ENCODE results near the gene TMEM217. TPM values are rescaled to one million over a fixed set of nuclear protein-coding genes. Genes with fewer than 3 reads are reported as not detected.
A peak's percentile ranks its signal among the peaks of the same experiment; 100 is the strongest.

The TMEM217 gene
- total and polyA plus RNA-seq, 2 of the 4 experiments (the other 2 are of a cell fraction): 1.4 to 3.5 TPM

DNA sequence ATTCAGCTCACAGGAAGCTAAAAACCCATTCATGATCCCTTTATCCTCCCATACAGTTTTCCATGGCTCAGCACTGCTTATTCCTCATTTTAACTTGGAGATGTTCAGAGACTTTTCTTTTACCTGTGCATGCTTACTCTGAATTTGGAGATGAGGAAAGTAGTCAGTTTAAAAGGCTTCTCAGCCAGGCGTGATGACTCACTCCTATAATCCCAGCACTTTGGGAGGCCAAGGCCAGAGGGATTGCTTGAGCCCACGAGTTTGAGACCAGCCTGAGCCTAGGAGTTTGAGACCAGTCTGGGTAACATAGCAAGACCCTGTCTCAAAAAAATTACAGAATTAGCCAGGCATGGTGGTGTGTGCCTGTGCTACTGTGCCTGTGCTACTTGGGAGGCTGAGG, 30.3 kb upstream of the TMEM217 start:
- Histone ChIP-seq H3K56ac (ENCODE audit: extremely low read depth, insufficient read depth, low read length) (no peak overlapping the region), H2BK5ac (ENCODE audit: low read depth, low read length, poor library complexity, severe bottlenecking) (no peak overlapping the region), H4K20me1 (ENCODE audit: insufficient read depth, low read length) (no peaks in the 10 kb centered on the region; the same call in 1 of the 2 replicates), H3K4ac (ENCODE audit: low read depth, low read length) (no peak overlapping the region), H3K18ac (ENCODE audit: low read depth, low read length) (no peak overlapping the region), H3K27me3 (ENCODE audit: control insufficient read depth, insufficient read depth, low read length) (no peaks in the 10 kb centered on the region), H3K4me2 (ENCODE audit: low read depth, low read length) (no peak overlapping the region), H4K8ac (ENCODE audit: low read depth in 2 of 2, low read length in 2 of 2) (no peak overlapping the region), H2AK9ac (replicated peaks; ENCODE audit: low read depth, low read length, poor library complexity) (no peak overlapping the region), H3K27ac (ENCODE audit: insufficient read depth, low read length) (no peak overlapping the region), H3K79me1 (ENCODE audit: low read depth in 1 of 2, low read length in 2 of 2) (peaks cover 4 to 6% of the 10 kb centered on the region in 2 experiments; a peak in 2 of 4 replicates), H3K9ac (ENCODE audit: low read depth, low read length) (no peak overlapping the region), H2AFZ (replicated peaks; ENCODE audit: low read length, poor library complexity) (no peak overlapping the region), H3K4me1 (ENCODE audit: control insufficient read depth, insufficient read depth, low read length) (peaks cover 5% of the 10 kb centered on the region), H4K5ac (ENCODE audit: low read depth, low read length) (no peak overlapping the region), H3K4me3 (ENCODE audit: insufficient read depth, low read depth, low read length) (no peak overlapping the region), H2AK5ac (ENCODE audit: low read depth, low read length) (no peak overlapping the region), H3K9me3 (ENCODE audit: control insufficient read depth, insufficient read depth, low read length) (no peaks in the 10 kb centered on the region), H3K14ac (replicated peaks; ENCODE audit: low read depth, low read length) (no peak overlapping the region), H4K91ac (ENCODE audit: insufficient read depth, low read depth, low read length) (no peak overlapping the region), H2BK120ac (ENCODE audit: low read depth, low read length) (no peak overlapping the region), H2BK20ac (ENCODE audit: low read depth, low read length) (no peak overlapping the region), H3K23ac (ENCODE audit: low read depth, low read length) (no peak overlapping the region), H3K36me3 (ENCODE audit: control insufficient read depth, insufficient read depth, low read length) (peaks cover 48% of the 10 kb centered on the region), H2BK15ac (ENCODE audit: low read depth, low read length) (no peak overlapping the region), H3K9me1 (ENCODE audit: insufficient read depth, low read length) (peaks cover 6% of the 10 kb centered on the region; the same call in 1 of the 2 replicates)
- dilution Hi-C loops (cut with HindIII; ENCODE audit: low sequenced_read_pairs, unreplicated experiment) (no loop called here), intact Hi-C loops (cut with micrococcal nuclease) (no loop called here), in situ Hi-C loops (cut with MboI; ENCODE audit: low sequenced_read_pairs) (no loop called here)
- 0 out of 2 replicates have a peak, but pooled peaks have one; percentile 27 for ATAC-seq (ENCODE audit: low read depth)
- DNase-seq: peak; percentile 12
- BruUV-seq (replicated peaks): no TSS peak
- WGBS, 2 experiments (ENCODE audit: extremely low coverage in 2 of 2, insufficient read length in 1 of 2): no CpG with 5 or more reads among the region's 2 CpGs
- CTCF ChIA-PET: no interaction called here
- POLR2A ChIA-PET (ENCODE audit: unreplicated experiment): no interaction called here
- TF ChIP-seq FOS (IDR thresholded peaks at IDR 0.05; ENCODE audit: low read depth, low read length) (no peak), RFX5 (IDR thresholded peaks at IDR 0.05; ENCODE audit: low read depth, low read length) (no peak), RCOR1 (IDR thresholded peaks at IDR 0.05; ENCODE audit: insufficient replicate concordance, low read length) (no peak), MAFK (IDR thresholded peaks at IDR 0.05; ENCODE audit: low read depth, low read length) (no peak)
- TF ChIP-seq, protein P1, sequence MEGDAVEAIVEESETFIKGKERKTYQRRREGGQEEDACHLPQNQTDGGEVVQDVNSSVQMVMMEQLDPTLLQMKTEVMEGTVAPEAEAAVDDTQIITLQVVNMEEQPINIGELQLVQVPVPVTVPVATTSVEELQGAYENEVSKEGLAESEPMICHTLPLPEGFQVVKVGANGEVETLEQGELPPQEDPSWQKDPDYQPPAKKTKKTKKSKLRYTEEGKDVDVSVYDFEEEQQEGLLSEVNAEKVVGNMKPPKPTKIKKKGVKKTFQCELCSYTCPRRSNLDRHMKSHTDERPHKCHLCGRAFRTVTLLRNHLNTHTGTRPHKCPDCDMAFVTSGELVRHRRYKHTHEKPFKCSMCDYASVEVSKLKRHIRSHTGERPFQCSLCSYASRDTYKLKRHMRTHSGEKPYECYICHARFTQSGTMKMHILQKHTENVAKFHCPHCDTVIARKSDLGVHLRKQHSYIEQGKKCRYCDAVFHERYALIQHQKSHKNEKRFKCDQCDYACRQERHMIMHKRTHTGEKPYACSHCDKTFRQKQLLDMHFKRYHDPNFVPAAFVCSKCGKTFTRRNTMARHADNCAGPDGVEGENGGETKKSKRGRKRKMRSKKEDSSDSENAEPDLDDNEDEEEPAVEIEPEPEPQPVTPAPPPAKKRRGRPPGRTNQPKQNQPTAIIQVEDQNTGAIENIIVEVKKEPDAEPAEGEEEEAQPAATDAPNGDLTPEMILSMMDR (conservative IDR thresholded peaks at IDR 0.05; ENCODE audit: low read depth, low read length): no peak

Measured in IMR-90 (cell line).